Measurements from ENCODE around the gene ING4.
"Not testable (repeated sequence)": the region's sequence is repeated elsewhere in the genome, so short reads cannot be mapped to it uniquely, and the experiment has no call there.

The ING4 gene

GRCh38 chr12:6662906-6663742, at the start of gene ING4:
Gene ING4 (minus strand): TSS chr12:6663119. CDS start chr12:6663101, 18 bp downstream.
- H3K36me3 ChIP-seq: peaks cover 20 to 41% (median 22%) of the 10 kb centered on the region in 3 donors
- H3K4me1 ChIP-seq: peaks cover 0 to 20% (median 13%) of the 10 kb centered on the region in 4 donors
- no peaks in the 10 kb centered on the region for H3K9me3 ChIP-seq
- peak within 1 kb of the TSS; percentile 81 to 83 for H3K27ac ChIP-seq
- no peaks in the 10 kb centered on the region for H3K27me3 ChIP-seq
- intact Hi-C loops (cut with DNase I; ENCODE audit: low total_unique reads): loop anchor here (1.0 to 10.0 kb wide), 2 partner anchors 26 to 48 kb away; partner anchors contain the start of gene ZNF384
- no peak for TF ChIP-seq CTCF (IDR thresholded peaks at IDR 0.05)
- DNase-seq: peak; percentile 99
- peak within 1 kb of the TSS; percentile 67 to 93 for H3K4me3 ChIP-seq

GRCh38 chr12:6708960-6709394, 46.1 kb upstream of the ING4 start:
- H3K27ac ChIP-seq: no peak overlapping the region
- no peak overlapping the region for H3K4me3 ChIP-seq
- no peak for TF ChIP-seq CTCF (IDR thresholded peaks at IDR 0.05)
- H3K9me3 ChIP-seq: no peaks in the 10 kb centered on the region
- no peaks in the 10 kb centered on the region for H3K36me3 ChIP-seq
- DNase-seq: no peak
- H3K27me3 ChIP-seq: peaks cover 0 to 69% of the 10 kb centered on the region in 2 donors
- intact Hi-C loops (cut with DNase I; ENCODE audit: low total_unique reads): no loop called here
- no peaks in the 10 kb centered on the region for H3K4me1 ChIP-seq

GRCh38 chr12:6708351-6708750, 45.4 kb upstream of the ING4 start:
- intact Hi-C loops (cut with DNase I; ENCODE audit: low total_unique reads); H3K9me3 ChIP-seq; H3K4me1 ChIP-seq; H3K27ac ChIP-seq; DNase-seq; H3K36me3 ChIP-seq; H3K4me3 ChIP-seq: not testable (repeated sequence)
- peaks cover 0 to 73% of the 10 kb centered on the region in 2 donors for H3K27me3 ChIP-seq

GRCh38 chr12:6703631-6704030, 40.7 kb upstream of the ING4 start:
- intact Hi-C loops (cut with DNase I; ENCODE audit: low total_unique reads): no loop called here

GRCh38 chr12:6701078-6701768, 38.3 kb upstream of the ING4 start:
- H3K27ac ChIP-seq: no peak overlapping the region
- TF ChIP-seq CTCF (IDR thresholded peaks at IDR 0.05): no peak
- DNase-seq: no peak
- H3K9me3 ChIP-seq: no peaks in the 10 kb centered on the region
- intact Hi-C loops (cut with DNase I; ENCODE audit: low total_unique reads): no loop called here
- H3K4me1 ChIP-seq: peaks cover 0 to 18% (median 12%) of the 10 kb centered on the region in 4 donors
- peak overlapping the region; percentile 43 to 48 for H3K4me3 ChIP-seq
- H3K27me3 ChIP-seq: peaks cover 3 to 96% of the 10 kb centered on the region in 2 donors
- no peaks in the 10 kb centered on the region for H3K36me3 ChIP-seq

More at GRCh38 chr12:6703631-6704030, 40.7 kb upstream of the ING4 start:
- H3K9me3 ChIP-seq: no peaks in the 10 kb centered on the region
- no peaks in the 10 kb centered on the region for H3K36me3 ChIP-seq
- H3K4me3 ChIP-seq: no peak overlapping the region
- no peak for TF ChIP-seq CTCF (IDR thresholded peaks at IDR 0.05)
- no peak overlapping the region for H3K27ac ChIP-seq
- H3K4me1 ChIP-seq: peaks cover 0 to 18% (median 12%) of the 10 kb centered on the region in 4 donors
- H3K27me3 ChIP-seq: peaks cover 3 to 96% of the 10 kb centered on the region in 2 donors
- DNase-seq: no peak

- intact Hi-C loops (cut with DNase I; ENCODE audit: low total_unique reads): no loop called here
- H3K27me3 ChIP-seq: peaks cover 3 to 96% of the 10 kb centered on the region in 2 donors
- H3K4me1 ChIP-seq: peaks cover 0 to 18% (median 12%) of the 10 kb centered on the region in 4 donors
- H3K9me3 ChIP-seq: no peaks in the 10 kb centered on the region
- DNase-seq: no peak
- no peak for TF ChIP-seq CTCF (IDR thresholded peaks at IDR 0.05)
- H3K27ac ChIP-seq: peak within 1 kb of the TSS in 1 of 2 donors; percentile 18
- peak within 1 kb of the TSS; percentile 43 to 48 for H3K4me3 ChIP-seq
- H3K36me3 ChIP-seq: no peaks in the 10 kb centered on the region
These were observed 37.7 kb upstream of the ING4 start, which contains the start of gene PIANP for GRCh38 chr12:6700646-6701051. Gene PIANP (minus strand): TSS chr12:6700815. CDS start chr12:6698061, 2,754 bp downstream.

Measured in tibial artery (tissue), 4 donors.